Upper lobe of left lung (tissue), 6 donors: Measurements from ENCODE around the gene GDF10. TPM values are rescaled to one million over a fixed set of nuclear protein-coding genes. Genes with fewer than 3 reads are reported as not detected.
A peak's percentile ranks its signal among the peaks of the same experiment; 100 is the strongest.

ENCODE experiments used
- ATAC-seq, 2 donors: fragments of 200-7000 bp; cut with Tn5 transposase; one replicate each; pipeline ENCODE4 v1.9.1; 2022; ENCODE audit warnings: mild to moderate bottlenecking in 2 of 2, moderate library complexity in 2 of 2; ENCODE audit not compliant: low FRiP score in 2 of 2
- DNase-seq, 2 donors: peaks; one replicate each; pipeline ENCODE4 v3.0.0-alpha.2; 2019 to 2020
- H3K27ac ChIP-seq, 4 donors: fragments of 200-600 bp; sonication (generic); one replicate each; pipeline ENCODE4 v1.5.1; 2016 to 2019
- H3K27me3 ChIP-seq, 4 donors: fragments of 200-600 bp; sonication (generic); one replicate each; pipeline ENCODE4 v1.5.1; 2017 to 2019
- H3K36me3 ChIP-seq, 4 donors: fragments of 200-600 bp; sonication (generic); one replicate each; pipeline ENCODE4 v1.5.1; 2016 to 2019
- H3K4me1 ChIP-seq, 4 donors: fragments of 200-600 bp; sonication (generic); one replicate each; pipeline ENCODE4 v1.5.1; 2018 to 2019
- H3K4me3 ChIP-seq, 4 donors: fragments of 200-600 bp; sonication (generic); one replicate each; pipeline ENCODE4 v1.5.1; 2017 to 2019; ENCODE audit warnings: mild to moderate bottlenecking in 2 of 4, moderate library complexity in 1 of 4
- H3K9me3 ChIP-seq, 4 donors: fragments of 200-600 bp; sonication (generic); one replicate each; pipeline ENCODE4 v1.5.1; 2018 to 2019
- CTCF ChIP-seq, 6 experiments: fragments of 450-650 bp in 4 of 6; fragments of 200-600 bp in 2 of 6; sonication (generic) in 2 of 6; IDR thresholded peaks; one replicate each; pipeline ENCODE4 v1.5.1; 2016 to 2019; ENCODE audit warnings: antibody characterized with exemption in 6 of 6
- EP300 ChIP-seq, 4 donors: sonication (generic); formaldehyde crosslinking; IDR thresholded peaks; one replicate each; pipeline ENCODE4 v1.5.1; 2017; ENCODE audit warnings: antibody characterized with exemption in 4 of 4, control low read depth in 2 of 4
- POLR2A ChIP-seq, 4 donors: fragments of 450-650 bp; IDR thresholded peaks; one replicate each; pipeline ENCODE4 v1.5.1; 2016 to 2017; ENCODE audit warnings: antibody characterized with exemption in 4 of 4, mild to moderate bottlenecking in 2 of 4
- POLR2AphosphoS5 ChIP-seq, 2 donors: sonication (generic); formaldehyde crosslinking; IDR thresholded peaks; one replicate each; pipeline ENCODE4 v1.5.1; 2017; ENCODE audit warnings: antibody characterized with exemption in 2 of 2
- WGBS, 2 donors: methylation state at CpG; one replicate each; pipeline ENCODE4 v1.1.5; 2017 to 2018; 5-methylcytosine and 5-hydroxymethylcytosine counted together
- total RNA-seq, 6 donors: library from RNA; depleted of rRNA in 4 of 6; stranded (reverse); fragments of >200 nt in 4 of 6; gene quantifications; one replicate each; pipeline versions ENCODE4 v1.1.0 to v1.2.1, GENCODE V29; 2016 to 2021
- donor health status: DM: no; HTN: no; CAD: no; lungs with moderate emphysema.
- donor health status: DM: no; HTN: yes; CAD: no; lungs with severe emphysema.

The GDF10 gene
- total RNA-seq, 6 donors from 2014 or later, result 1.8 to 23.4 (median 7.8) TPM

GRCh38 chr10:47354900-47355299 lies 54.9 kb downstream of the GDF10 start:
- H3K27ac ChIP-seq, result no peak overlapping the region
- ATAC-seq, result no peak

DNA sequence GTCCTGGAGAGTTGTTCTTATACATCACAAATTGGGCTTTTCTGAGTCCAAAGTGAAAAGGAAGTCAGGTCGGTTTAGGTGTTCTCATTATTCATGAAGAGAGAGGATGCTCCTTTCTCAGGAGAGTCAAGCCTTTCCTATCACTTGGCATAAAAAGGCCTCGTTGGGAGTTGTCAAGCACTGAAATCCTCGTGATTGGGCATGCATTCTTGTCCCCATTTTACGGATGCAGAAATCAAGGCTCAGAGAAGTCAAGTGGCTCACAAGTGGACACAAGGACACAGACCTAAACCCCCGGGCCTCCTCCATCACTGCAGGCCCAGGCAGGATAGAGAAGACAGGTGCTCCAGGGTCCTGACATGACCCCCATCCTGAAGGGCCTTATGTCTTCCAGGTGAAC lies 56.7 kb downstream of the GDF10 start:
- H3K27me3 ChIP-seq, result no peaks in the 10 kb centered on the region
- TF ChIP-seq POLR2AphosphoS5 (IDR thresholded peaks at IDR 0.05) (no peak), EP300 (IDR thresholded peaks at IDR 0.05) (no peak), CTCF (IDR thresholded peaks at IDR 0.05) (no peak), POLR2A (IDR thresholded peaks at IDR 0.05) (no peak)
- no peak overlapping the region for H3K27ac ChIP-seq
- no peaks in the 10 kb centered on the region for H3K4me1 ChIP-seq
- DNase-seq, result no peak
- no peak for ATAC-seq
- H3K9me3 ChIP-seq, result no peaks in the 10 kb centered on the region
- no peak overlapping the region for H3K4me3 ChIP-seq
- 76 to 90% methylated on average over 5 of the region's 5 CpGs for WGBS, 2 donors
- no peaks in the 10 kb centered on the region for H3K36me3 ChIP-seq

More at GRCh38 chr10:47354900-47355299, 54.9 kb downstream of the GDF10 start:
- no peak overlapping the region for H3K4me3 ChIP-seq
- WGBS, 2 donors, result 69 to 100% methylated on average over 1 of the region's 1 CpG
- no peak for DNase-seq
- no peaks in the 10 kb centered on the region for H3K4me1 ChIP-seq
- H3K27me3 ChIP-seq, result no peaks in the 10 kb centered on the region
- TF ChIP-seq EP300 (IDR thresholded peaks at IDR 0.05) (no peak), CTCF (IDR thresholded peaks at IDR 0.05) (no peak), POLR2AphosphoS5 (IDR thresholded peaks at IDR 0.05) (no peak), POLR2A (IDR thresholded peaks at IDR 0.05) (no peak)
- no peaks in the 10 kb centered on the region for H3K36me3 ChIP-seq
- no peaks in the 10 kb centered on the region for H3K9me3 ChIP-seq

DNA sequence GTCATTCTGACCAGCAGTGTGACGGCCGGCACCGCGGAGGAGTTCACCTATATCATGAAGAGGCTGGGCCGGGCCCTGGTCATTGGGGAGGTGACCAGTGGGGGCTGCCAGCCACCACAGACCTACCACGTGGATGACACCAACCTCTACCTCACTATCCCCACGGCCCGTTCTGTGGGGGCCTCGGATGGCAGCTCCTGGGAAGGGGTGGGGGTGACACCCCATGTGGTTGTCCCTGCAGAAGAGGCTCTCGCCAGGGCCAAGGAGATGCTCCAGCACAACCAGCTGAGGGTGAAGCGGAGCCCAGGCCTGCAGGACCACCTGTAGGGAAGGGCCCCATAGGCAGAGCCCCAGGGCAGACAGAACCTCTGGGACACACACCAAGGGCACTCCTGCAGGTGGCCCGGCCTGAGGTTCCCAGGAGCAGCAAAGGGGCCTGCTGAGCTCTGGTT lies 57.2 kb downstream of the GDF10 start:
- Histone ChIP-seq H3K27me3 (no peaks in the 10 kb centered on the region), H3K4me1 (no peaks in the 10 kb centered on the region), H3K36me3 (no peaks in the 10 kb centered on the region), H3K9me3 (no peaks in the 10 kb centered on the region), H3K4me3 (no peak overlapping the region), H3K27ac (no peak overlapping the region)
- WGBS, 2 donors, result 95 to 100% methylated on average over 1 to 12 of the region's 12 CpGs
- ATAC-seq (no peak), DNase-seq (peak in 1 of 2 donors; percentile 46)
- TF ChIP-seq POLR2AphosphoS5 (IDR thresholded peaks at IDR 0.05) (no peak), EP300 (IDR thresholded peaks at IDR 0.05) (no peak), CTCF (IDR thresholded peaks at IDR 0.05) (no peak), POLR2A (IDR thresholded peaks at IDR 0.05) (no peak)

DNA sequence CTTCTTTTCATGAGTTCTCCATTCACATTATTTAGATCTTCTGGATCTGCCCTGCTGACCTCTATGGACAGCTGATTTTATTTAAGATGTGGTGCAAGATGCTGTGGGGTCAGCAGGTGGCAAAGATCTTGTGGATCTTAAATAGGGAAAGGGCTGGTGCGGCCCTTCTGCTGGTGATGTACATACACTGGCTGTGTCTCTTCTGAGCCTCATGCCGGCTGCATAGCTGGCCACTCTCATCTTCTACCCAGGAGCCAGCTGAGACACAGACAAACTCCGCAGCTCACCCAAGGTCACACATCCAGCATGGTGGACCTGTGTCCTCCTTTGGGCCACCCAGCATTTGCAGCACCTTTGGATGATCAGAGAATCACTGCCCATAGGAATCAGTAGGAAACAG lies 57.9 kb downstream of the GDF10 start:
- Histone ChIP-seq H3K36me3 (no peaks in the 10 kb centered on the region), H3K4me1 (no peaks in the 10 kb centered on the region), H3K27me3 (no peaks in the 10 kb centered on the region), H3K27ac (no peak overlapping the region), H3K4me3 (no peak overlapping the region), H3K9me3 (no peaks in the 10 kb centered on the region)
- 95 to 100% methylated on average over 1 to 3 of the region's 3 CpGs for WGBS, 2 donors
- ATAC-seq (no peak), DNase-seq (no peak)
- no peak for TF ChIP-seq CTCF (IDR thresholded peaks at IDR 0.05)
- TF ChIP-seq POLR2AphosphoS5 (IDR thresholded peaks at IDR 0.05), result no peak
- TF ChIP-seq POLR2A (IDR thresholded peaks at IDR 0.05), result no peak
- no peak for TF ChIP-seq EP300 (IDR thresholded peaks at IDR 0.05)

DNA sequence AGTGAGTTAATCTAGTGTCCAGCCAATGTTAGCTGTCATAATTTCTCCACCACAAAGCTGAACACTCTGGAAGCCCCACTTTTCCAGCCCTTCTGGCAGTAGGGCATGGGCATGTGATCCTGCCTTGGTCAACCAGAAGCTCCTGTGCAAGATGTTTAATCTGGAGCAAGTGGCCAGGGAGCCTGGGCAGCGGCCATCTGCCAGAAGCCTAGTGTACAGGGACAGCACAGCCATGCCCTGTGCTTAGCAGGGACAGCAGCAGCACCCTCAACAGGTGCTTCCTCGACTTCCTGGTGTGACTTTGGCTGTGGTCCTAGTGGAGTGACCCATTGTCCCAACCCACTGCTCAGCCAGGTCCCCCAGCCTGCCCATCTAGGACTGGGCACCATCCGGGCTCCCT lies 58.5 kb downstream of the GDF10 start:
- no peak for DNase-seq
- WGBS, 2 donors, result 65 to 83% methylated on average over 3 of the region's 3 CpGs
- no peaks in the 10 kb centered on the region for H3K36me3 ChIP-seq
- no peak overlapping the region for H3K27ac ChIP-seq
- H3K4me3 ChIP-seq, result no peak overlapping the region
- H3K27me3 ChIP-seq, result no peaks in the 10 kb centered on the region
- no peak for ATAC-seq
- TF ChIP-seq CTCF (IDR thresholded peaks at IDR 0.05) (no peak), POLR2AphosphoS5 (IDR thresholded peaks at IDR 0.05) (no peak), EP300 (IDR thresholded peaks at IDR 0.05) (no peak), POLR2A (IDR thresholded peaks at IDR 0.05) (no peak)
- no peaks in the 10 kb centered on the region for H3K4me1 ChIP-seq
- H3K9me3 ChIP-seq, result no peaks in the 10 kb centered on the region
